ENCODE data around the gene SEC11A.

SEC11A gene

GRCh38 chr15:84634228-84634837 lies 81.6 kb downstream of the SEC11A start:
- no peak for DNase-seq

DNA sequence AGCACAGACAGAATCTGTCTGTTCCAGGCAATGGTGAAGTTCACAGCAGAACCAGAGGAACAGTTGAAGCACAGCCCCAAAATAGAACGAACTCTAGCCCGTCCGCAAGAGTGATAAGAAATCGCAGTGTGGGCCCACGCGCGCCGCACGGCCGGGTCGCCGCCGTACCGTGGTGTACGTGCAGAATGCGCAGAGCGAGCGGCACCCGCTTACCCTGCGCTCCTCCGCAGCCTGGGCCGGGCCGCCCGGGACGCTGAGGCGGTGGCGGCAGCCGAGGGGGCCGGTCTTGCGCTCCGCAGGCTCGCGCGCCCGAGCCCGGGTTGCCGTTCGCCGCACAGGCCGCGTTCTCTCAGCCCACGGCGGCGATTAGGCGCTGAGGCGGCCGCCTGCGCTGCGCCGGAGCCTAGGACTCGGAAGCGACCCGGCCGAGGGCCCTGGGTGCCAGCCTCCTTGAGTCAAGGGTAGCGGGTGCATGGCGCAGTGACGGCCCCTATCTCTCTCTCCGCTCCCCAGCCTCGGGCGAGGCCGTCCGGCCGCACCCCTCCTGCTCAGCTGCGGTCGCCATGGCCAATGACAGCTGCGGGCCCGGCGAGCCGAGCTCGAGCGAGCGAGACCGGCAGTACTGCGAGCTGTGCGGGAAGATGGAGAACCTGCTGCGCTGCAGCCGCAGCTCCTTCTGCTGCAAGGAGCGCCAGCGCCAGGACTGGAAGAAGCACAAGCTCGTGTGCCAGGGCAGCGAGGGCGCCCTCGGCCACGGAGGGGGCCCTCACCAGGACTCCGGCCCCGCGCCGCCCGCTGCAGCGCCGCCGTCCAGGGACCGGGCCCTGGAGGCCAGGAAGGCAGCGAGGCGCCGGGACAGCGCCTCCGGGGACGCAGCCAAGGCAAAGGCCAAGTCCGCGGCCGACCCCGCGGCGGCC lies 82.4 kb downstream of the SEC11A start:
- peak; percentile 86 for DNase-seq

GRCh38 chr15:84631706-84632272 lies 84.2 kb downstream of the SEC11A start:
- DNase-seq = no peak

DNA sequence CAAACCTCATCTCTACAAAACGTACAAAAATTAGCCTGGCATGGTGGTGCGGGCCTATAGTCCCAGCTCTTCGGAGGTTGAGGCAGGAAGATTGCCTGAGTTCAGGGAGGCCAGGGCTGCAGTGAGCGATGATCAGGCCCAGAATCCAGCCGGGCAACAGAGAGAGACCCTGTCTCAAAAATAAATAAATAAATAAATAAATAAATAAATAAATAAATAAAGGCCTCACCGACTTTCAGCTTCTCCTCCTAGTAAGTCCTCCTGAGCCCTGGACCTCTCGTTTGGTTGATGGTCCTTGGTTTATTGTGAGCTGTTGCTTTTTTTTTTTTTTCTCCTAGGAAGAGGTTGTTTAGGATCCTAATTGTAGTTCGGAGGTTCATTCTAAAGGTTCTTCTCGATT lies 86.9 kb downstream of the SEC11A start:
- no peak for DNase-seq

- no peak for DNase-seq
These were observed 90.8 kb downstream of the SEC11A start for GRCh38 chr15:84625123-84625522.

GRCh38 chr15:84624359-84624758 lies 91.6 kb downstream of the SEC11A start:
- DNase-seq = no peak

GRCh38 chr15:84621358-84621979 lies 94.5 kb downstream of the SEC11A start:
- DNase-seq = no peak

- no peak for DNase-seq
These were observed 95.3 kb downstream of the SEC11A start for GRCh38 chr15:84620626-84621025.

All from activated CD8-positive, alpha-beta memory T cell treated with anti-CD3 and anti-CD28 coated beads for 24 hours (primary cell).